Measurements from ENCODE around the gene TRABD. TPM values are rescaled to one million over a fixed set of nuclear protein-coding genes. Genes with fewer than 3 reads are reported as not detected.
"Not testable (repeated sequence)": the region's sequence is repeated elsewhere in the genome, so short reads cannot be mapped to it uniquely, and the experiment has no call there.

Gene TRABD, protein sequence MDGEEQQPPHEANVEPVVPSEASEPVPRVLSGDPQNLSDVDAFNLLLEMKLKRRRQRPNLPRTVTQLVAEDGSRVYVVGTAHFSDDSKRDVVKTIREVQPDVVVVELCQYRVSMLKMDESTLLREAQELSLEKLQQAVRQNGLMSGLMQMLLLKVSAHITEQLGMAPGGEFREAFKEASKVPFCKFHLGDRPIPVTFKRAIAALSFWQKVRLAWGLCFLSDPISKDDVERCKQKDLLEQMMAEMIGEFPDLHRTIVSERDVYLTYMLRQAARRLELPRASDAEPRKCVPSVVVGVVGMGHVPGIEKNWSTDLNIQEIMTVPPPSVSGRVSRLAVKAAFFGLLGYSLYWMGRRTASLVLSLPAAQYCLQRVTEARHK
- total RNA-seq = 40.3 TPM

DNA sequence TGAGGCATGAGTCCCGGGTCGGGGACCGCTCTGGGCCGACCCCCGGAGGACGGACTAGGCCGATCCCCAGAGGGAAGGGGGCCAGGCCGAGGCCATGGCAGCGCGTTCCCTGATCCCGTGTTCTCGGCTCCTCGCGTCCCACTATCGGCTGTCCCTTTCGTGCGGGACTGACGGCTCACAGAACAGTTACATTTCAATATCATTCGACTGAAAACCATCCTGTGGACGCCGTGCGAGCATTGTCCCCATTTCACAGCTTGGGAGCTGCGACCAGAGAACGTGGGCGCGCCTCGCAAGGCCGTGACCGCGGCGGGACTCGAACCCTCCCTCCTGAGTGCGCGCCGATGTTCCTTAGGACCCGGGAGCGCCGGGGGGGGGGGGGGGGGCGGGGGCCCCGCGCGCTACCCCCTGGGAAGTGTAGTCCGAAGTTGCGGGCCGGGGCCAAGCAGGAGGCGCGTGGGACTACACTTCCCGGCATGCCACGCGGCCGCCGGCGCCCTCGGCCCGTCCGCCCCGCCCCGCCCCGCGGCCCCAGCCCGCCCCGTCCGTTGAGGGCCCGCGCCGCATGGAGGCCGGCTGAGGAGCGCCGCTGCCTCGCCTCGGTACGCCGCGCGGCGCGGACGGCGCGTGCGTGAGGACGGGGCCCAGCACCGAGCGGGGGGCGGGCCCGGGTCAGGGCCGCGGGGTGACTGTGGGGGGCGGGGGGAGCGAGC, at the start of gene TRABD:
TSS of gene TRABD (plus strand) at position 539 of the 713 bp plus-strand sequence. CDS start 7,148 bp downstream, outside the sequence.
- Histone ChIP-seq H3K27me3 (no peaks in the 10 kb centered on the region), H3K36me3 (no peaks in the 10 kb centered on the region), H3K4me3 (peak within 1 kb of the TSS; percentile 65 to 78), H3K4me1 (peaks cover 55% of the 10 kb centered on the region), H3K9me3 (no peaks in the 10 kb centered on the region), H3K27ac (peak within 1 kb of the TSS; percentile 75)
- TF ChIP-seq, protein P1, sequence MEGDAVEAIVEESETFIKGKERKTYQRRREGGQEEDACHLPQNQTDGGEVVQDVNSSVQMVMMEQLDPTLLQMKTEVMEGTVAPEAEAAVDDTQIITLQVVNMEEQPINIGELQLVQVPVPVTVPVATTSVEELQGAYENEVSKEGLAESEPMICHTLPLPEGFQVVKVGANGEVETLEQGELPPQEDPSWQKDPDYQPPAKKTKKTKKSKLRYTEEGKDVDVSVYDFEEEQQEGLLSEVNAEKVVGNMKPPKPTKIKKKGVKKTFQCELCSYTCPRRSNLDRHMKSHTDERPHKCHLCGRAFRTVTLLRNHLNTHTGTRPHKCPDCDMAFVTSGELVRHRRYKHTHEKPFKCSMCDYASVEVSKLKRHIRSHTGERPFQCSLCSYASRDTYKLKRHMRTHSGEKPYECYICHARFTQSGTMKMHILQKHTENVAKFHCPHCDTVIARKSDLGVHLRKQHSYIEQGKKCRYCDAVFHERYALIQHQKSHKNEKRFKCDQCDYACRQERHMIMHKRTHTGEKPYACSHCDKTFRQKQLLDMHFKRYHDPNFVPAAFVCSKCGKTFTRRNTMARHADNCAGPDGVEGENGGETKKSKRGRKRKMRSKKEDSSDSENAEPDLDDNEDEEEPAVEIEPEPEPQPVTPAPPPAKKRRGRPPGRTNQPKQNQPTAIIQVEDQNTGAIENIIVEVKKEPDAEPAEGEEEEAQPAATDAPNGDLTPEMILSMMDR (IDR thresholded peaks at IDR 0.05) = no peak
- peak in 1 of 2 donors; percentile 69 for TF ChIP-seq POLR2AphosphoS5 (IDR thresholded peaks at IDR 0.05; ENCODE audit: insufficient read depth in 1 of 2, low read depth in 1 of 2)
- intact Hi-C loops (cut with DNase I) = no loop called here
- no peak for DNase-seq (ENCODE audit: extremely low spot score in 2 of 2)

GRCh38 chr22:50136581-50137015, 49.1 kb upstream of the TRABD start:
- H3K9me3 ChIP-seq = no peaks in the 10 kb centered on the region
- H3K27ac ChIP-seq = no peak overlapping the region
- DNase-seq (ENCODE audit: extremely low spot score in 2 of 2) = no peak
- H3K27me3 ChIP-seq = no peaks in the 10 kb centered on the region
- no peak for TF ChIP-seq POLR2A (IDR thresholded peaks at IDR 0.05)
- TF ChIP-seq, protein P1 (IDR thresholded peaks at IDR 0.05) = no peak
- TF ChIP-seq POLR2AphosphoS5 (IDR thresholded peaks at IDR 0.05; ENCODE audit: insufficient read depth in 1 of 2, low read depth in 1 of 2) = no peak
- H3K36me3 ChIP-seq = no peaks in the 10 kb centered on the region
- H3K4me3 ChIP-seq = no peak overlapping the region
- intact Hi-C loops (cut with DNase I) = no loop called here
- no peaks in the 10 kb centered on the region for H3K4me1 ChIP-seq

DNA sequence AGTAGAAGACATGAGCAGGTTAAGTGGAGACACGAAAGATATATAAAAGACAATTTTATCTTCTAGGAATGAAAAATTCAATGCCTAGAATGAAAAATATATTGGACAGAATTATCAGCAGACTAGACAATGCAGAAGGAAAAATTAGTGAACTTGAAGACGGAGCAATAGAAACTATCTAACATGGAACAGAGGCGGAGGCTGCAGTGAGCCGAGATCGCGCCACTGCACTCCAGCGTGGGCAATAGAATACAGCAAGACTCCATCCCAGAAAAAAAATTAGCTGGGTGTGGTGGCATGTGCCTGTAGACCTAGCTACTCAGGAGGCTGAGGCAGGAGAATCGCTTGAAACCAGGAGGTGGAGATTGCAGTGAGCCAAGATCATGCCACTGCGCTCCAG, 48.4 kb upstream of the TRABD start:
- H3K4me1 ChIP-seq; H3K9me3 ChIP-seq; H3K4me3 ChIP-seq; H3K36me3 ChIP-seq; H3K27ac ChIP-seq; H3K27me3 ChIP-seq; intact Hi-C loops (cut with DNase I); DNase-seq (ENCODE audit: extremely low spot score in 2 of 2): not testable (repeated sequence)

DNA sequence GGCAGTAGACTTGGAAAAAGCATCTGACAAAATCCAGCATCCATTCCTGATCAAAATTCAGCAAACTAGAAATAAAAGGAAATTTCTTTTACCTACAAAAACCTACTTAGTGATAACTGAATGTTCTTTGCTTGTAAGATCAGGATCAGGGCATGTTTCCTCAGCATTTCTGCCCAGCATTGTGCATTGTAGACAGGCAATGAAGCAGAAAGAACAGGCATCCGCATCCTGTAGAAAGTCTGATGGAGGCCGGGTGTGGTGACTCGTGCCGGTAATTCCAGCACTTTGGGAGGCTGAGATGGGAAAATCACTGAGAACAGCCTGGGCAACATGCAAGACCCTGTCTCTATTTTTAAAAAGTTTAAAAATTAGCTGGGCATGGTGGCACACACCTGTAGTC, 47.7 kb upstream of the TRABD start:
- no peaks in the 10 kb centered on the region for H3K4me1 ChIP-seq
- H3K27ac ChIP-seq = no peak overlapping the region
- no peaks in the 10 kb centered on the region for H3K9me3 ChIP-seq
- no peak overlapping the region for H3K4me3 ChIP-seq
- H3K27me3 ChIP-seq = no peaks in the 10 kb centered on the region
- DNase-seq (ENCODE audit: extremely low spot score in 2 of 2) = no peak
- intact Hi-C loops (cut with DNase I) = no loop called here
- TF ChIP-seq POLR2A (IDR thresholded peaks at IDR 0.05) (no peak), POLR2AphosphoS5 (IDR thresholded peaks at IDR 0.05; ENCODE audit: insufficient read depth in 1 of 2, low read depth in 1 of 2) (no peak)
- TF ChIP-seq, protein P1 (IDR thresholded peaks at IDR 0.05) = no peak
- no peaks in the 10 kb centered on the region for H3K36me3 ChIP-seq

- intact Hi-C loops (cut with DNase I) = no loop called here
- H3K9me3 ChIP-seq = no peaks in the 10 kb centered on the region
- no peaks in the 10 kb centered on the region for H3K27me3 ChIP-seq
- H3K27ac ChIP-seq = no peak overlapping the region
- H3K36me3 ChIP-seq = no peaks in the 10 kb centered on the region
- H3K4me3 ChIP-seq = no peak overlapping the region
- no peak for TF ChIP-seq POLR2A (IDR thresholded peaks at IDR 0.05)
- TF ChIP-seq POLR2AphosphoS5 (IDR thresholded peaks at IDR 0.05; ENCODE audit: insufficient read depth in 1 of 2, low read depth in 1 of 2) = no peak
- TF ChIP-seq, protein P1 (IDR thresholded peaks at IDR 0.05) = no peak
- no peak for DNase-seq (ENCODE audit: extremely low spot score in 2 of 2)
- H3K4me1 ChIP-seq = no peaks in the 10 kb centered on the region
These were observed 46.7 kb upstream of the TRABD start for GRCh38 chr22:50138988-50139387.

Measured in vagina (tissue), 2 donors.